Measurements from ENCODE around the gene URB1.
A peak's percentile ranks its signal among the peaks of the same experiment; 100 is the strongest.

The URB1 gene

DNA sequence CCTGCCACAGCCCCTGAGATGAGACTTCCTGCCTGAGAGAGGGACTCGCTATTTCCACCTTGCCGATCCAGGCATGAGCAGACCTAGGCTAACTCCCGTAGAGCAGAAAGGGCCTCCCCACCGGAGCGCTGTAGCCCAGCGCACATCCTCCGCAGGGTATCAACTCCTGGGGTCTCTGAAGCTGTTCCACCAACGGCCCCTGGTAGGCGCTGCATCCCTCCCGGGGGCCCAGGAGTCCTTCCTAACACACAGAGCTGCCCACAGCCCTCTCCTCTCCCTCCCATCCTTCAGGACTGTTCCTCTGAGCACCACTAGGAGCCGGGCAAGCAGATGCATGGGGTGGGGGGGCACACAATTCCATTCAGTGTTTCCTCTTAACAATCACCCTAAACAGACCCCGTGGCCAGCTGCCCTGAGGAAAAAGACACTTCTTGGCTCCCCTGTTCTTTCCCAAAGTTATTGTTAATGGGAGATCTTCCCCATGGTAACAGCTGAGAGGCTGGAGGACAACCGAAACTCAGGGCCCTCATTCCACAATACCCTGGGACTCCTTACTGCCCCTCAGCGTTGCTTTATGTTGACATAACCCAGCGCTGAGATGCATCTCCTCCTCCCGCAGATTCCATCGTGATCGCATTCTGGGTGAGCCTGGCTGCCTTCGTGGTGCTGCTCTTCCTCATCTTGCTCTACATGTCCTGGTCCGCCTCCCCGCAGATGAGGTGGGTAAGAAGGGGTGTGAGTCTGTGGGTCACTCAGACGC is 86.6 kb downstream of the URB1 start:
- H3K79me2 ChIP-seq (ENCODE audit: control insufficient read depth, insufficient read depth, low read length): no peaks in the 10 kb centered on the region
- H2BK15ac ChIP-seq (replicated peaks; ENCODE audit: low read depth): no peak overlapping the region
- no peak overlapping the region for H3K18ac ChIP-seq (ENCODE audit: low read length)
- H3K36me3 ChIP-seq (ENCODE audit: control insufficient read depth, insufficient read depth, low read length): no peaks in the 10 kb centered on the region
- H4K8ac ChIP-seq (ENCODE audit: low read depth, low read length): no peak overlapping the region
- DNase-seq: peak; percentile 96
- no peak overlapping the region for H3K4me2 ChIP-seq (ENCODE audit: low read length)
- H2BK120ac ChIP-seq (ENCODE audit: low read depth, low read length): no peak overlapping the region
- no peak overlapping the region for H3K4me3 ChIP-seq (ENCODE audit: low read length)
- no peak overlapping the region for H2AK5ac ChIP-seq (ENCODE audit: low read length)
- H3K9ac ChIP-seq (ENCODE audit: low read length): no peak overlapping the region
- no peak overlapping the region for H3K56ac ChIP-seq (ENCODE audit: low read length)
- no peaks in the 10 kb centered on the region for H3K27me3 ChIP-seq (ENCODE audit: insufficient read depth, low read length, poor library complexity)
- no peaks in the 10 kb centered on the region for H3K79me1 ChIP-seq (ENCODE audit: low read length)
- H3K27ac ChIP-seq (ENCODE audit: low read depth, low read length): no peak overlapping the region
- H3K4ac ChIP-seq (ENCODE audit: low read depth, low read length): no peak overlapping the region
- no peak overlapping the region for H4K5ac ChIP-seq (ENCODE audit: low read length)
- no peak overlapping the region for H3K23ac ChIP-seq (ENCODE audit: low read length)
- peaks cover 3% of the 10 kb centered on the region for H3K4me1 ChIP-seq (ENCODE audit: control insufficient read depth, low read depth, low read length)
- no CpG with 5 or more reads among the region's 22 CpGs for WGBS (ENCODE audit: extremely low coverage, insufficient coverage, low lambda C conversion rate)
- no peak overlapping the region for H2BK5ac ChIP-seq (ENCODE audit: low read length)

DNA sequence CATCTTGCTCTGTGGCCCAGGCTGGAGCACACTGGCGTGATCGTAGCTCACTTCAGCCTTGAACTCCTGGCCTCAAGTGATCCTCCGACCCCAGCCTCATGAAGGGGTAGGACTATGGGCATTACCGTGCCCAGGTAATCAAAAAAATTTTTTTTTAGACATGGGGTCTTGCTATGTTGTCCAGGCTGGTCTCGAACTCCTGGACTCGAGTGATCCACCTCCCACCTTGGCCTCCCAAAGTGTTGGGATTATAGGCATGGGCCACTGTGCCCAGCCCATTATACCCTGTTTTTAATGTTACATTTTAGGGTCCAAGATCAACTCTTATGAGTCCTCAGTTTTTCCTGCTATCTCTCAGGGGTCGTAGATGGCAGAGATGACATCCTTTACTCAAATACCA is 87.8 kb downstream of the URB1 start:
- Histone ChIP-seq H4K5ac (ENCODE audit: low read length) (no peak overlapping the region), H3K27me3 (ENCODE audit: insufficient read depth, low read length, poor library complexity) (no peaks in the 10 kb centered on the region), H3K4me2 (ENCODE audit: low read length) (no peak overlapping the region), H3K9ac (ENCODE audit: low read length) (no peak overlapping the region), H2BK15ac (replicated peaks; ENCODE audit: low read depth) (no peak overlapping the region), H3K4me1 (ENCODE audit: control insufficient read depth, low read depth, low read length) (peaks cover 3% of the 10 kb centered on the region), H3K56ac (ENCODE audit: low read length) (no peak overlapping the region), H3K79me1 (ENCODE audit: low read length) (no peaks in the 10 kb centered on the region), H3K79me2 (ENCODE audit: control insufficient read depth, insufficient read depth, low read length) (no peaks in the 10 kb centered on the region), H2BK5ac (ENCODE audit: low read length) (no peak overlapping the region), H2BK120ac (ENCODE audit: low read depth, low read length) (no peak overlapping the region), H3K23ac (ENCODE audit: low read length) (no peak overlapping the region), H3K4ac (ENCODE audit: low read depth, low read length) (no peak overlapping the region), H3K4me3 (ENCODE audit: low read length) (no peak overlapping the region), H3K18ac (ENCODE audit: low read length) (no peak overlapping the region), H2AK5ac (ENCODE audit: low read length) (no peak overlapping the region), H3K36me3 (ENCODE audit: control insufficient read depth, insufficient read depth, low read length) (no peaks in the 10 kb centered on the region), H3K27ac (ENCODE audit: low read depth, low read length) (no peak overlapping the region), H4K8ac (ENCODE audit: low read depth, low read length) (no peak overlapping the region)
- WGBS (ENCODE audit: extremely low coverage, insufficient coverage, low lambda C conversion rate): no CpG with 5 or more reads among the region's 7 CpGs
- no peak for DNase-seq

DNA sequence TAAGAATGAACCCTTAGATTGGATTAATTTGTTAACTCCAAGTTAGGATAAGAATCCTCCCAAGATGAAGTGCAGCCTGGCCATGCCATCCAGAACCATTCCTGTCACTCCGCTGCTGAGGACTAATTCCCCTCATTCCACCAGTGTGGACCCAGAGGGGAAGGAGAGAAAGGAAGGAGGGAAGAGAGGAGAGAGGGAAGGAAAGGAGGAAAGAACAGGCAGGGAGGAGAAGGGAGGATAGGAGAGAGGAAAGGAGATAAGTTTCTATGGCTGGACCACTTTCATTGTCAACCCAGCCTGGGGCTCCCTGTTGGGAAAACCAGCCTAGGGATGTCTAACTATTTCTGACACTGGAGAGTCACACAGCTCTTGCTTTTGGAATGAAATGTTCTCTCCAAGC is 89.4 kb downstream of the URB1 start:
- no CpG with 5 or more reads among the region's 1 CpG for WGBS (ENCODE audit: extremely low coverage, insufficient coverage, low lambda C conversion rate)
- Histone ChIP-seq H3K4me1 (ENCODE audit: control insufficient read depth, low read depth, low read length) (peaks cover 3% of the 10 kb centered on the region), H3K4me3 (ENCODE audit: low read length) (no peak overlapping the region)

DNA sequence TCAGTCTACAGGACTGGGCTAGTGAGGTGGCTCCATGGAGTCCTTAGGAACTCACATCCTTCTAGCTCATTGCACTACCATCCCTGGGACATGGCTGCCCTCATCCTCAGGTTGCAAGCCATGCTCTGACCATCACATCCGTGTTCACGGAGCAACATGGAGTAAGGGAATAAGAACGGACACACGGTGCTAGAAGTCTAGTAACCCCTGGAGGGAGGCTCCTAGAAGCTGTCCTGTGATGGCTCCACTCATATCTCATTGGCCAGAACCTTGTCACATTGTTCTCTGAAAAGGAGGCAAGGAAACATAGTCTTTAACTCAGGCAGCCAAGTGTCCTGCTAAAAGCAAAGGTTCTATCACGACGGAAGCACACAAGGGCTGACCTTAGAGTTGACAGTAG is 90.3 kb downstream of the URB1 start:
- WGBS (ENCODE audit: extremely low coverage, insufficient coverage, low lambda C conversion rate): no CpG with 5 or more reads among the region's 6 CpGs

More for the DNA sequence above, 89.4 kb downstream of the URB1 start:
- H3K4ac ChIP-seq (ENCODE audit: low read depth, low read length): no peak overlapping the region
- no peak overlapping the region for H3K18ac ChIP-seq (ENCODE audit: low read length)
- no peak overlapping the region for H2BK5ac ChIP-seq (ENCODE audit: low read length)
- no peak for DNase-seq
- no peaks in the 10 kb centered on the region for H3K79me2 ChIP-seq (ENCODE audit: control insufficient read depth, insufficient read depth, low read length)
- no peak overlapping the region for H3K9ac ChIP-seq (ENCODE audit: low read length)
- no peak overlapping the region for H4K8ac ChIP-seq (ENCODE audit: low read depth, low read length)
- no peak overlapping the region for H4K5ac ChIP-seq (ENCODE audit: low read length)
- no peak overlapping the region for H3K4me2 ChIP-seq (ENCODE audit: low read length)
- no peaks in the 10 kb centered on the region for H3K27me3 ChIP-seq (ENCODE audit: insufficient read depth, low read length, poor library complexity)
- H2BK15ac ChIP-seq (replicated peaks; ENCODE audit: low read depth): no peak overlapping the region
- no peak overlapping the region for H3K56ac ChIP-seq (ENCODE audit: low read length)
- no peak overlapping the region for H2AK5ac ChIP-seq (ENCODE audit: low read length)
- H3K23ac ChIP-seq (ENCODE audit: low read length): no peak overlapping the region
- no peak overlapping the region for H3K27ac ChIP-seq (ENCODE audit: low read depth, low read length)
- H2BK120ac ChIP-seq (ENCODE audit: low read depth, low read length): no peak overlapping the region
- no peaks in the 10 kb centered on the region for H3K36me3 ChIP-seq (ENCODE audit: control insufficient read depth, insufficient read depth, low read length)
- no peaks in the 10 kb centered on the region for H3K79me1 ChIP-seq (ENCODE audit: low read length)

DNA sequence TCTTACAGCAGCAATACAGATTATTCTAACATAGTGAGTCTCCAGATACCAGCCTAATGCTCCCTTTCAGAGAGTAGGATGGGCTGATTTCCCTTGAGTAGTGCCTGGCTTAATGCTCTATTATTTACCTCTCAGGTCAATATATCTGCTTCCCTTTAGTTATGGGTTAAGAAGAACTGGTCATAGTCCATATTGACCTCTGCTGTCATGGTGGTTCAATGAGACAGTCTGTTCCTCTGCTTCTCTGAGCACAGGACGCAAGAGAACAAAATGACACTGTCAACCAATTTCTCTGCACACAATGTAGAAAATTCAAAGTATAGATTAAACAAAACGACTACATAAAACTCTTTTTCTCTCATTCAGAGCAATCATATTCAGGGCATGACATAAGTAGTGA is 91.2 kb downstream of the URB1 start:
- Histone ChIP-seq H3K79me1 (ENCODE audit: low read length) (no peaks in the 10 kb centered on the region), H3K4ac (ENCODE audit: low read depth, low read length) (no peak overlapping the region), H2BK15ac (replicated peaks; ENCODE audit: low read depth) (no peak overlapping the region), H3K56ac (ENCODE audit: low read length) (no peak overlapping the region), H3K9ac (ENCODE audit: low read length) (no peak overlapping the region), H4K8ac (ENCODE audit: low read depth, low read length) (no peak overlapping the region), H2BK120ac (ENCODE audit: low read depth, low read length) (no peak overlapping the region), H3K18ac (ENCODE audit: low read length) (no peak overlapping the region), H2AK5ac (ENCODE audit: low read length) (no peak overlapping the region), H2BK5ac (ENCODE audit: low read length) (no peak overlapping the region), H3K4me1 (ENCODE audit: control insufficient read depth, low read depth, low read length) (peaks cover 3% of the 10 kb centered on the region), H3K79me2 (ENCODE audit: control insufficient read depth, insufficient read depth, low read length) (no peaks in the 10 kb centered on the region), H3K23ac (ENCODE audit: low read length) (no peak overlapping the region), H3K27me3 (ENCODE audit: insufficient read depth, low read length, poor library complexity) (no peaks in the 10 kb centered on the region), H4K5ac (ENCODE audit: low read length) (no peak overlapping the region), H3K4me2 (ENCODE audit: low read length) (no peak overlapping the region), H3K27ac (ENCODE audit: low read depth, low read length) (no peak overlapping the region), H3K36me3 (ENCODE audit: control insufficient read depth, insufficient read depth, low read length) (no peaks in the 10 kb centered on the region), H3K4me3 (ENCODE audit: low read length) (no peak overlapping the region)
- no CpG with 5 or more reads among the region's 2 CpGs for WGBS (ENCODE audit: extremely low coverage, insufficient coverage, low lambda C conversion rate)
- no peak for DNase-seq

More for the DNA sequence above, 90.3 kb downstream of the URB1 start:
- no peak overlapping the region for H2BK15ac ChIP-seq (replicated peaks; ENCODE audit: low read depth)
- no peak overlapping the region for H3K4me2 ChIP-seq (ENCODE audit: low read length)
- no peaks in the 10 kb centered on the region for H3K27me3 ChIP-seq (ENCODE audit: insufficient read depth, low read length, poor library complexity)
- no peak overlapping the region for H4K5ac ChIP-seq (ENCODE audit: low read length)
- no peak overlapping the region for H2BK120ac ChIP-seq (ENCODE audit: low read depth, low read length)
- H3K56ac ChIP-seq (ENCODE audit: low read length): no peak overlapping the region
- no peak overlapping the region for H4K8ac ChIP-seq (ENCODE audit: low read depth, low read length)
- H2AK5ac ChIP-seq (ENCODE audit: low read length): no peak overlapping the region
- H3K36me3 ChIP-seq (ENCODE audit: control insufficient read depth, insufficient read depth, low read length): no peaks in the 10 kb centered on the region
- H3K27ac ChIP-seq (ENCODE audit: low read depth, low read length): no peak overlapping the region
- no peak overlapping the region for H3K18ac ChIP-seq (ENCODE audit: low read length)
- H3K79me1 ChIP-seq (ENCODE audit: low read length): no peaks in the 10 kb centered on the region
- H3K9ac ChIP-seq (ENCODE audit: low read length): no peak overlapping the region
- no peak overlapping the region for H3K4me3 ChIP-seq (ENCODE audit: low read length)
- no peak for DNase-seq
- H3K4ac ChIP-seq (ENCODE audit: low read depth, low read length): no peak overlapping the region
- no peak overlapping the region for H2BK5ac ChIP-seq (ENCODE audit: low read length)
- H3K4me1 ChIP-seq (ENCODE audit: control insufficient read depth, low read depth, low read length): peaks cover 3% of the 10 kb centered on the region
- no peak overlapping the region for H3K23ac ChIP-seq (ENCODE audit: low read length)
- H3K79me2 ChIP-seq (ENCODE audit: control insufficient read depth, insufficient read depth, low read length): no peaks in the 10 kb centered on the region

Data from mesendoderm (in vitro differentiated cells).